ENCODE measurements around the gene RAB13.
"Not testable (repeated sequence)": the region's sequence is repeated elsewhere in the genome, so short reads cannot be mapped to it uniquely, and the experiment has no call there.

Gene RAB13

GRCh38 chr1:153985941-153986761 is at the start of gene RAB13:
RAB13 (minus strand) TSS chr1:153986339; CDS start chr1:153986236, 103 bp downstream.
- no peak for DNase-seq

DNA sequence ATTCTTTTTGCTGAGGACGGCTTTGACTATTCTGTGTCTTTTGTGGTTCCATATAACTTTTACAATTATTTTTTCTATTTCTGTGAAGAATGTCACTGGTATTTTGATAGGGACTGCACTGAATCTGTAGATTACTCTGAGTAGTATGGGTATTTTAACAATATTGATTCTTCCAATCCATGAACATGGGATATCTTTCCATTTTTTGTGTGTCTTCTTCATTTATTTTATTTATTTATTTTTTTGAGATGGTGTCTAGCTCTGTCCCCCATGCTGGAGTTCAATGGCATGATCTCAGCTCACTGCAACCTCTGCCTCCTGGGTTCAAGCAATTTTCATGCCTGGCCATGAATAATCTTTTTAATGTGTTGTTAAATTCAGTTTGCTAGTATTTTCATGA is 47.6 kb upstream of the RAB13 start:
- DNase-seq = not testable (repeated sequence)

GRCh38 chr1:154019940-154020339 is 33.8 kb upstream of the RAB13 start:
- DNase-seq = no peak

DNA sequence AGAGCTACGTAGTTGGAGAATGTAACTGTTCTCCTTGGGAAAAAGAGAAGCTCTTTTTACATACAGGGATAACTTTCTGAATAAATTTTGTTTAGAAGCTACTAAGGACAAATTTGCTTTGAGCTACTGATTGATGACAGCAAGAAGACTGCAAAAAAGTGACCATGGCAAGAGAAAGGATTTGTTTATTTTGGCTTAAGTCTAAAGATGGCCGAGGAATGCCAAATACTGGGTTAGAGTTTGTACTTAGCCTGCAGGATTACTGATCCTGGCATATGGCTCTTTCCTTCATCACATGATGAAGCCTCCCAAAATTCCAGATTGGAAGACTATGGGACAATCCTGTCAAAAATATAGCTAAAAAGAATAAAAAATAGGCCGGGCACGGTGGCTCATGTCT is 33.1 kb upstream of the RAB13 start:
- no peak for DNase-seq

GRCh38 chr1:154014154-154014907 is 28.2 kb upstream of the RAB13 start:
- no peak for DNase-seq

DNA sequence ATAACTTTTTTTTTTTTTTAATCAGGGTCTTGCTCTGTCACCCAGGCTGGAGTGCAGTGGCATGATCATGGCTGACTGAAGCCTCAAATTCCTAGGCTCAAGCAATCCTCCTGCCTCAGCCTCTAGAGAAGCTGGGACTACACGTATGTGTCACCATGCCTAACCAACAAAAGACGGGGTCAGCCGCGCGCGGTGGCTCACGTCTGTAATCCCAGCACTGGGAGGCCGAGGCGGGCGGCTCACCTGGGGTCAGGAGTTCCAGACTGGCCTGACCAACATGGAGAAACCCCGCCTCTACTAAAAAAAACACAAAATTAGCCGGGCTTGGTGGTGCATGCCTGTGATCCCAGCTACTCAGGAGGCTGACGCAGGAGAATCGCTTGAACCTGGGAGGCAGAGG is 26.4 kb upstream of the RAB13 start:
- DNase-seq = not testable (repeated sequence)

DNA sequence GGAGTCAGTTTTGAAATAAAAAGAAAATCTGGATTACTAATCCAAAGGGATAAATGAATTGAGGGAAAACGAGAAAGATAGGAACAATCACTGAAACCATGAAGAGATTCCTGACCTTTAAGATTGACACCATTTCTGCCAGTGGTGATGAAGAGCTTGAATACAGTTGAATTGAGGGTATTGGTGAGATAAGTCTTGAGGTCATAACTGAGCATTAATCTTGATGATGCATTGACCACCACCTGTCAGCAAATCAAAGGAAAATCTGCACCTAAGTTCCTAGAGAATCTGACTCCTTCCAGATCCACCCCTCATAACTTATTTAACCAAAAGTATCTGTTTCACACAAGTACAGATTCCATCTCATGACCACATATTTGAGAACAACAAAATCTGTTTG is 26.0 kb upstream of the RAB13 start:
- DNase-seq = no peak

- DNase-seq = no peak
Measured at GRCh38 chr1:154006136-154006535, 20.0 kb upstream of the RAB13 start.

- no peak for DNase-seq
Measured at GRCh38 chr1:154000420-154000819, 14.3 kb upstream of the RAB13 start.

GRCh38 chr1:153996882-153997281 is 10.7 kb upstream of the RAB13 start:
- DNase-seq = not testable (repeated sequence)

- DNase-seq = no peak
Measured at GRCh38 chr1:153995640-153996039, 9.5 kb upstream of the RAB13 start.

GRCh38 chr1:153995202-153995601 is 9.1 kb upstream of the RAB13 start:
- no peak for DNase-seq

- no peak for DNase-seq
Measured at GRCh38 chr1:153991806-153992205, 5.7 kb upstream of the RAB13 start.

GRCh38 chr1:153991151-153991630 is 5.1 kb upstream of the RAB13 start:
- DNase-seq = no peak

DNA sequence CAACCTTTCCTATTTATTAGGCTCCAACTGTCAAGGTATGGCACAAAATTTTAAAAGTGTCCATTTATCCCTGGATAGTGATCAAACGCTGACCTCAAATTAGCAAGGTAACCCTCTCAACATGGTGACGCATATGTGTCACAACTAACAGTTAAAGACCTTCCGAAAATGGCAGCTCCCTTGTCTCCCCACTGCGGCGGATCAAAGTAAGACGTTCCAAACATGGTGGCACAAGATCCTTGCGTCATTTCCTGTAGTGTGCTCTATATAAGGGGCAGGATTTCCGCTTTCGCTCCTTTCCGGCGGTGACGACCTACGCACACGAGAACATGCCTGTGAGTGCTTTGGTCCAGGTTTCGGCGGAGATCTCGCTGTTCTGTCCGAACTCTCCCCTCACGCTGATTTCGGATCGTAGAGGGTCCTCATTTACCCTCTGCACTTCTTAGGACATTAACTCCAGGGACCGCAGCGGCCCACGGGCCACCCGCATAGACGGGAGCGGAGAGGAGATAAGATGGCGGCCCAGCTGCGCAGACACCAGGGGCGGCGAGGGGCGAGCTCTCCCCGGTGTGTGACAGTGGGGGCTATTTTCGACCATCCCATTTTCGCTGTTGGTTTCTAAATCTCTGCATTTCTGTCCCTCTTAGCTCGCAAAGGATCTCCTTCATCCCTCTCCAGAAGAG is 4.5 kb upstream of the RAB13 start, which contains the start of gene RPS27:
Gene RPS27, plus strand, starts transcription at position 295 of the 683 bp plus-strand sequence. Its CDS starts 35 bp downstream, at position 330.
- peak; percentile 79 for DNase-seq

- DNase-seq = no peak
Measured at GRCh38 chr1:153987621-153988020, 1.5 kb upstream of the RAB13 start.

GRCh38 chr1:153985341-153985912 is 712 bp downstream of the RAB13 start:
- peak; percentile 39 for DNase-seq

GRCh38 chr1:153984123-153984894 is 1.8 kb downstream of the RAB13 start:
- DNase-seq = no peak

- DNase-seq = not testable (repeated sequence)
Measured at GRCh38 chr1:153981735-153982134, 4.4 kb downstream of the RAB13 start.

DNA sequence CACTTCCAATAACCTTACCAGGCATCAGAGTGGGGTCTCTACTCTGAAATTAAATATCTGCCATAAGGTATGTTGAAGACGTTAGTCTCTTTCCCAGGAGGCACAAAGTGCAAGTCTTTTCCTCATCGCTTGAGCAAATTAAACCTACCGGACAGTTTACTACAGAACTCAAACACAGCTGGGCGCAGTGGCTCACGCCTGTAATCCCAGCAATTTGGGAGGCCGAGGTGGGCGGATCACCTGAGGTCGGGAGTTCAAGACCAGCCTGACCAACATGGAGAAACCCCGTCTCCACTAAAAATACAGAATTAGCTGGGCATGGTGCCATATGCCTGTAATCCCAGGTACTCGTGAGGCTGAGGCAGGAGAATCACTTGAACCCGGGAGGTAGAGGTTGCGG is 7.0 kb downstream of the RAB13 start:
- not testable (repeated sequence) for DNase-seq

- DNase-seq = no peak
Measured at GRCh38 chr1:153978274-153978909, 7.7 kb downstream of the RAB13 start.

Measured in activated T-cell treated with anti-CD3 and anti-CD28 coated beads for 4 hours (primary cell).